H1 (cell line): ENCODE results near the gene FIBIN. TPM values are rescaled to one million over a fixed set of nuclear protein-coding genes. Genes with fewer than 3 reads are reported as not detected.

Source experiments
- GTF2F1 ChIP-seq: IDR thresholded peaks from 2 replicates; pipeline ENCODE4 v1.6.1; 2012; ENCODE audit warnings: low read depth, low read length, improper control_type of control experiment, borderline replicate concordance
- TAF7 ChIP-seq: optimal IDR thresholded peaks from 2 replicates; pipeline ENCODE3; 2011; ENCODE audit warnings: low read depth, mild to moderate bottlenecking, inconsistent platforms, low read length, moderate library complexity, borderline replicate concordance
- polyA plus RNA-seq, 7 experiments: library from polyadenylated mRNA; depleted of rRNA in 3 of 7; stranded (reverse) in 5 of 7; unstranded in 2 of 7; fragments of >200 nt in 5 of 7; fragments of 200-250 nt in 2 of 7; gene quantifications; 1 replicate in 5 of 7; 2 replicates in 1 of 7; 4 replicates in 1 of 7; pipeline versions ENCODE4 v1.2.1 to v1.2.3, GENCODE V29; 2011 to 2013; ENCODE audit warnings: missing spikeins in 2 of 7, mixed read lengths in 2 of 7
- total RNA-seq: library from RNA; stranded (reverse); fragmentation: NEBNext Ultra II Directional; extraction: Animal tissue kit (Norgen Biotek cat#: 25700); gene quantifications from 2 replicates; pipeline ENCODE4 v1.2.1, GENCODE V29; 2021

Gene FIBIN
- total and polyA plus RNA-seq, 2 of the 8 experiments (the other 6 are each of a cell fraction or from before 2014, with no cell fraction given): 0.38 to 0.45 TPM

DNA sequence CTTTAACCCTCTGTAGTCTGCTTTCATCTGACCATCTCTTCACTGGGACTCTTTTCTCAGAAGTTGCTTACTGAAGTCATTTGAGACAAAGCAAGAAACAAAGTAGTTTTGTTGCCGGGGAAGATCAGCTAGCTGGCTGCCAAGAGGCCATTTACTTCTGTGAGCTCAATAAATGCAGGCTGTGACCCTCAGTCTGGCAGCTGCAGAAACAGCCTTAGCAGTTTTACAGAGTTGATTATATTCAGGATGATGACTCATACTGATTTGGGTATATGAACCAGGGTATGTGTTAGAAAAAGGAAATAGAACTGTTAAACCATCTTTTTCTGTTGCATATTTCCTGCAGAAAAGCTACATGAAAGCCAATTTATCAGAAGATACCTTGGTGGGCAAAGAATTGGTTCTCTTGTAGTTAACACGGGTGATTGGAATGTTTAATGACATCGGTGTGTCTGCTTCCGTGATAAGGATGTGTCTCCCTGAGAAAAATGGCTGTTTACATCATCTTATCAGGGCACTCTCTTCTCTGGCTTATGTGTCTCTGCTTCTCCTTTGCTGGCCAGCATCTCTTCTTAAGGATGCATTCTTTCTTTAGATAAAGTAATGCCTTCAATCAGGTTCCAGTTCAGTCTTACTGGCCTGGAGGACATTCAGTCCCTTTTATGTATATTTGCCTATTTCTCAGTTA lies 18.5 kb downstream of the FIBIN start (continued):
- no peak for TF ChIP-seq TAF7
- TF ChIP-seq GTF2F1: no peak
- TF ChIP-seq, all 59 proteins: peak for 0
